DND-41 (cell line): ENCODE results near the gene FGFBP2.

Experiments
- EZH2 ChIP-seq: IDR thresholded peaks from 3 replicates; pipeline ENCODE4 v1.6.1; 2012; ENCODE audit warnings: borderline replicate concordance, low read depth, mild to moderate bottlenecking, moderate library complexity, low read length, inconsistent platforms; ENCODE audit not compliant: severe bottlenecking
- TF ChIP-seq, protein P1 (sequence below): IDR thresholded peaks from 2 replicates; pipeline ENCODE4 v1.5.1; 2012; ENCODE audit warnings: borderline replicate concordance, low read length, moderate library complexity, mild to moderate bottlenecking; ENCODE audit not compliant: poor library complexity, severe bottlenecking; ENCODE audit errors: extremely low read depth

DNA sequence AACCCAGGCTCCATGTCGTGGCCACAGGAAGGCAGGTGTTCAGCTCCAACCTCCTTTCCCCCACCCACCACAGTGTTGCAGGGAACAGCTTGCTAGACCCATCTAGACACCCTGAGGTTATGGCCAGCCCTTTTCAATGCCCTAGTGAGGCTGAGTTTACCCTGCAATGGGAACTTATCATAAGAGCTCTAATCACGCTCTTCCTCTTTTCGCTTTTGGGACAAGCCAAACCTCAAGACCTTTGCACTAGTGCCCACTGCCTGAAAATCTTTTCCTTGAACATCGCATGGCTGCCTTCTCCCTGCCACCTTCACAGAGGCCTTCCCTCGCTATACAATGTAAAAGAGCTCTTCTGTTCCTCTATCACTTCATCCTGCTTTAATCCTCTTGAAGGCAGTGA, 2.4 kb upstream of the FGFBP2 start:
- TF ChIP-seq, protein P1, sequence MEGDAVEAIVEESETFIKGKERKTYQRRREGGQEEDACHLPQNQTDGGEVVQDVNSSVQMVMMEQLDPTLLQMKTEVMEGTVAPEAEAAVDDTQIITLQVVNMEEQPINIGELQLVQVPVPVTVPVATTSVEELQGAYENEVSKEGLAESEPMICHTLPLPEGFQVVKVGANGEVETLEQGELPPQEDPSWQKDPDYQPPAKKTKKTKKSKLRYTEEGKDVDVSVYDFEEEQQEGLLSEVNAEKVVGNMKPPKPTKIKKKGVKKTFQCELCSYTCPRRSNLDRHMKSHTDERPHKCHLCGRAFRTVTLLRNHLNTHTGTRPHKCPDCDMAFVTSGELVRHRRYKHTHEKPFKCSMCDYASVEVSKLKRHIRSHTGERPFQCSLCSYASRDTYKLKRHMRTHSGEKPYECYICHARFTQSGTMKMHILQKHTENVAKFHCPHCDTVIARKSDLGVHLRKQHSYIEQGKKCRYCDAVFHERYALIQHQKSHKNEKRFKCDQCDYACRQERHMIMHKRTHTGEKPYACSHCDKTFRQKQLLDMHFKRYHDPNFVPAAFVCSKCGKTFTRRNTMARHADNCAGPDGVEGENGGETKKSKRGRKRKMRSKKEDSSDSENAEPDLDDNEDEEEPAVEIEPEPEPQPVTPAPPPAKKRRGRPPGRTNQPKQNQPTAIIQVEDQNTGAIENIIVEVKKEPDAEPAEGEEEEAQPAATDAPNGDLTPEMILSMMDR: no peak
- no peak for TF ChIP-seq EZH2
